GM12874 (cell line): ENCODE measurements around the gene THRB.

Experiments
- TF ChIP-seq, protein P1 (sequence below): IDR thresholded peaks from 2 replicates; pipeline ENCODE4 v1.5.1; 2011; ENCODE audit warnings: low read depth, mild to moderate bottlenecking, control low read depth, low read length, moderate library complexity; ENCODE audit not compliant: insufficient read depth

THRB gene

DNA sequence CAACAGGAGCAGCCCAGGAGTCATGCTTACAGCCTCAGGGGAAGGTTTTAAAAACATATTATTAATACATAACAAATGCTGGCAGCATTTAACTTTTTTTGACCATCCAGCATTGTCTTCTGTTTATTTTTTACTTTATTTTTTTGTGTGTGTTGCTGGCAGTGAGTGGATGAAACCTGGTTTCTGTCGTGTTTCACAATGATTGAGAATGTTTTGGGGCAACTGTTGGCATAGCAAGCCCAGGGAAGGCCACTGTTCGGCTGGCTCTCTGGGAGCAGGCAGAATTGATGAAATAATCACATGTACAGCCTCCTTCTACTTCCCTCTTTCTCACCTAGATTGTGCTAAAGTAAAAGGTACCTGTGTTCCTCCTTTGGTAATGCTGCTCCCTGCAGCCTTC is 359.4 kb downstream of the THRB start:
- TF ChIP-seq, protein P1, sequence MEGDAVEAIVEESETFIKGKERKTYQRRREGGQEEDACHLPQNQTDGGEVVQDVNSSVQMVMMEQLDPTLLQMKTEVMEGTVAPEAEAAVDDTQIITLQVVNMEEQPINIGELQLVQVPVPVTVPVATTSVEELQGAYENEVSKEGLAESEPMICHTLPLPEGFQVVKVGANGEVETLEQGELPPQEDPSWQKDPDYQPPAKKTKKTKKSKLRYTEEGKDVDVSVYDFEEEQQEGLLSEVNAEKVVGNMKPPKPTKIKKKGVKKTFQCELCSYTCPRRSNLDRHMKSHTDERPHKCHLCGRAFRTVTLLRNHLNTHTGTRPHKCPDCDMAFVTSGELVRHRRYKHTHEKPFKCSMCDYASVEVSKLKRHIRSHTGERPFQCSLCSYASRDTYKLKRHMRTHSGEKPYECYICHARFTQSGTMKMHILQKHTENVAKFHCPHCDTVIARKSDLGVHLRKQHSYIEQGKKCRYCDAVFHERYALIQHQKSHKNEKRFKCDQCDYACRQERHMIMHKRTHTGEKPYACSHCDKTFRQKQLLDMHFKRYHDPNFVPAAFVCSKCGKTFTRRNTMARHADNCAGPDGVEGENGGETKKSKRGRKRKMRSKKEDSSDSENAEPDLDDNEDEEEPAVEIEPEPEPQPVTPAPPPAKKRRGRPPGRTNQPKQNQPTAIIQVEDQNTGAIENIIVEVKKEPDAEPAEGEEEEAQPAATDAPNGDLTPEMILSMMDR = no peak

- TF ChIP-seq, protein P1 = no peak
Observed at GRCh38 chr3:24133942-24134341, 360.7 kb downstream of the THRB start.

GRCh38 chr3:24133436-24133835 is 361.2 kb downstream of the THRB start:
- TF ChIP-seq, protein P1 = no peak

- TF ChIP-seq, protein P1 = no peak
Observed at GRCh38 chr3:24129549-24129948, 365.1 kb downstream of the THRB start.

DNA sequence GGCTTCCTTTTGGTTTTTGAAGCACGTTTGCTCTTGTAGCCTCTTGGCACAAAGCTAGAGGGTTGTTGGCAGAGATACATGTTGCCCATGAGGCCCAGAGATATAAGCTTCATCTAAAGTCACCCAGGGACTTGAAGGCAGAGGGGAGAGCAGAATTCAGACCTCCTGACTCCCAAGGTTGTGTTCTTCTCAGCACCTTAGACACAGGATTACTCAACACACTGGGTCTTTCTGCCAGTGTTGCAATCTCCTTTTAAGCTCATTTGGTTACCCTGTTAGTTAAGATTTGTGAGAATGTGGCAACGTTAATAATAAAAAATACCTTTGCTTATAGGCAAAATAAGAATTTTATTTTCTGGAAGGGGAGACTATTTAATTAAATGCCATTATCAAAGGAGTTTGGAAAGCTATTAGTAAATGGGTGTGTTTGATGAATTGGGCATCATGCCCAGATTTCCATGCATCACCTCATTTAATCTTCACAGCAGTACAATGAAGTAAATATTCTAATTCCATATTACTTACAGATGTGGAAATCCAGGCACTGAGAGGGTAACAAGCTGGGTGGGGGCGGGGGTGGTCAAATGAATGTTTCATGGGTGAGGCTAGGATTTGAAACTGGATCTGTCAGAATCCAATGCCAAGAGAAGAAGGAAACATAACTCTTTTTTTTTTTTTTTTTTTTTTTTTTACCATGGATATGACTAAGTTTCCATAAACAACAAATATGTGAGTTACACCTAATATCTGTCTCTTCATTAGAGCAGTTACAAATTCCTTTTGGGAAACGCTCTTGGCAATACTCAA is 366.2 kb downstream of the THRB start:
- TF ChIP-seq, protein P1 = no peak

GRCh38 chr3:24123596-24123995 is 371.1 kb downstream of the THRB start:
- TF ChIP-seq, protein P1 = no peak

DNA sequence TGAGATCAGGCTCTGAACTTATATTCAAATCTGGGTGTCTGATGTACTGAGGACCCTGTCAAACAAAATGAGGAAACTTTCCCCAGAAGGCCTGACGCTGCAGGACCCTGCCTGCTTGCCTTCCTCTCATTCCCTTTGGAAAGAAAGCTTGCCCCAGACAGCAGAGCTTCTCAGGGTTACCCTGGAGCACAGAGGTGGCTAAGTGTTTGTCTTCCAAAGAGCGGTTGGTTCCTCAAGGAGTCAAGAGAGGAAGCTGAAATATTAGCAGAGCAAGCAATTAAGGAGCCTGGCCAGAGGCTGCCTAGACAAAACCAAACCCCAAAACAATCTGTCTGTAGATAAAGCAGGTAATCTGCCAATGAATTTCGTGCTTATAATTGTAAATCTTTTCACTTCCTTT is 374.2 kb downstream of the THRB start:
- TF ChIP-seq, protein P1 = no peak
